Retinal pigment epithelial cell (primary cell): ENCODE measurements around the gene ABHD17B.

Experiments used
- DNase-seq: peaks from one replicate; pipeline ENCODE4 v3.0.0-alpha.2; 2010; ENCODE audit warnings: low read depth
- H3K4me3 ChIP-seq: 2 replicates; pipeline ENCODE4 v1.5.1; 2011; ENCODE audit warnings: mild to moderate bottlenecking, low read length, control low read depth, moderate library complexity
- CTCF ChIP-seq: conservative IDR thresholded peaks from 2 replicates; pipeline ENCODE4 v1.5.1; 2011; ENCODE audit warnings: low read depth, low read length, control low read depth, inconsistent platforms

Gene ABHD17B

DNA sequence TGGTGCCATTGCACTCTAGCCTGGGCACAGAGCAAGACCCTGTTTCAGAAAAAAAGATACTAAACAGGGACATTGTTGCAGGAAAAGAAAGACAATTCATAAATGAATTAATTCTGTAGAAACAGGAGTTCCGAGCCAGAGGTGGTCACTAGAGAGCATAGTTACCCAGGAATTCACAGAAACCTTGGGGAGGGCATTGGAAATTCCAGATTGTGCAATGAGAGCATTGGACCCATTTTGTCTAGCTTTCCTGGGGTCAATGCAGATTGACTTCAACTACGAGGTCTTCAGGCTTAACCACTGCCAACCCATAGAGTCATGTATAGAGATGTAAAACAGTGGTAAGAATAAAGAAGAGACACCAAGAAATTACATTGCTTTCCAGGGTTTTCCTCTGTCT is 63.1 kb downstream of the ABHD17B start:
- DNase-seq, result no peak
- TF ChIP-seq CTCF, result no peak

GRCh38 chr9:71844808-71845207 is 66.2 kb downstream of the ABHD17B start:
- H3K4me3 ChIP-seq, result no peak overlapping the region
- no peak for TF ChIP-seq CTCF
- no peak for DNase-seq

More for the DNA sequence above, 63.1 kb downstream of the ABHD17B start:
- H3K4me3 ChIP-seq, result no peak overlapping the region

DNA sequence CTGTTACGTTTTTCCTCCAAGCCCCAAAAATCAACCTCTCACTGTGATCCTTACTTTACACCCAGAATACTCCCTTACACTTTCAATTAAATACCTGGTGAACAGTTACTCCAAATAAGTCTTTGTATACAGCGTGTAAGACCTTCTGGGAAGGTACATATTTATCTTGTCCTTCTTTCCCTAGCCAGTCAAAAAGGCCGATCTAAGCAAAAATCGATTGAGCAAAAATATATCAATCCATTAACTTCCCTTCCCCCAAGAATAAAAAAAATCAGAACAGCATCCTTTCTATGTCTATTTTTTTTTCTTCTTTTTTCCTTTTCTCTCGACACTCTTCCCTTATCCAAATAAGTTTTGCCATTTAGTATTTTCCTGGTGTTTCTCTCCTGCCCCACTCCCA is 71.3 kb downstream of the ABHD17B start:
- DNase-seq, result no peak
- H3K4me3 ChIP-seq, result no peak overlapping the region
- TF ChIP-seq CTCF, result no peak

GRCh38 chr9:71835596-71835995 is 75.4 kb downstream of the ABHD17B start:
- DNase-seq, result no peak
- H3K4me3 ChIP-seq, result no peak overlapping the region
- no peak for TF ChIP-seq CTCF

- H3K4me3 ChIP-seq, result no peak overlapping the region
- TF ChIP-seq CTCF, result no peak
- DNase-seq, result no peak
These were observed 80.1 kb downstream of the ABHD17B start for GRCh38 chr9:71830929-71831328.

DNA sequence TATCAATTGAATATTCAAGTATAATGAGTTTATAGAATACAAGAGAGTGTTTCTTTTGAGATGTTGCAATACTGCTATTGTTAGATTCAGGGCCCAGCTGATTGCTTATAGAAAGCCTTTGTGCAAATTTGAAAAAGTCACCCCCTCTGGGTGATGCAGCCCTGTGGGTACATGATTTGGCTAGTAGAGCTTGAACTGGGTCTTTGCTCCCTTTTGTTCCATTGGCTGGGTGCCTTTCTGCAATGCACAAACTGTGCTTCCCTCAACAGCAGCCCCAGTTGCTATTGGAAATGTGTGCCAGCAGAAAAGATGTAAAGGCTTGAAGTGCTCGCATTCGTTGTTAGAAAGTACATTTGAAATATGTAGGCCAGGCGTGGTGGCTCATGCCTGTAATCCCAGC is 80.8 kb downstream of the ABHD17B start:
- no peak for TF ChIP-seq CTCF
- DNase-seq, result no peak
- H3K4me3 ChIP-seq, result no peak overlapping the region

DNA sequence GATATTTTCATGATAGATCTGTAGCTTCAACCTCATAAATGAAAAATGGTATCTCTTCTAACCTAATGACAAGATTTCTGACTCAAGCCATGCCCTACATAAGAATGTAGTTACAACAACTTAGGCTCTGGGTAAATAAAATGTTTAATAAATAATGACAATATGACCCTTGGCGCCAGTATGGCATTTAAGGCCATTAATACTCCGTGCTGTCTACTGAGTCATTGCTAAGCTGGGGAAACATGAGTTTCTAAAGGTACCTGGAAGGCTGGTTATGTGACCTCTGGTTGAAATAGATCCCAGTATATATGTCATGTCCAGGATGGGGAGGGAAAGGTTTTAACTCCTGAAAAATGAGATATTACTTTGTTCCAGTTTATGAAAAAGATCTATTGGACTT is 84.7 kb downstream of the ABHD17B start:
- no peak for TF ChIP-seq CTCF
- DNase-seq, result no peak
- H3K4me3 ChIP-seq, result no peak overlapping the region
